ENCODE measurements around the gene ADAM23.

ADAM23 gene

GRCh38 chr2:206408323-206409320 is 34.7 kb upstream of the ADAM23 start:
- Histone ChIP-seq H3K9me3 (ENCODE audit: low read length) (no peaks in the 10 kb centered on the region), H3K4me3 (ENCODE audit: low read depth, low read length, poor library complexity, severe bottlenecking) (no peak overlapping the region), H3K36me3 (ENCODE audit: insufficient read depth, low read length) (no peaks in the 10 kb centered on the region), H3K27ac (ENCODE audit: low read depth, low read length, poor library complexity, severe bottlenecking) (no peak overlapping the region), H2AFZ (ENCODE audit: low read length) (no peak overlapping the region), H3K4me2 (ENCODE audit: low read length) (no peak overlapping the region), H4K20me1 (ENCODE audit: insufficient read depth, low read length) (no peaks in the 10 kb centered on the region), H3F3A (ENCODE audit: insufficient read depth, low read length) (no peaks in the 10 kb centered on the region), H3K9ac (ENCODE audit: low read length) (no peak overlapping the region), H3K27me3 (ENCODE audit: insufficient read depth, low read length) (no peaks in the 10 kb centered on the region), H3K79me2 (ENCODE audit: insufficient read depth, low read length) (no peaks in the 10 kb centered on the region), H3K4me1 (ENCODE audit: insufficient read depth, low read length, severe bottlenecking) (no peaks in the 10 kb centered on the region), H3K9me2 (ENCODE audit: low read depth, low read length) (no peaks in the 10 kb centered on the region)
- no peak for TF ChIP-seq EZH2 (IDR thresholded peaks at IDR 0.05; ENCODE audit: borderline replicate concordance, low read length)

GRCh38 chr2:206410714-206411113 is 32.6 kb upstream of the ADAM23 start:
- no peaks in the 10 kb centered on the region for H3K79me2 ChIP-seq (ENCODE audit: insufficient read depth, low read length)
- H3K4me1 ChIP-seq (ENCODE audit: insufficient read depth, low read length, severe bottlenecking) = no peaks in the 10 kb centered on the region
- no peak overlapping the region for H2AFZ ChIP-seq (ENCODE audit: low read length)
- no peaks in the 10 kb centered on the region for H3F3A ChIP-seq (ENCODE audit: insufficient read depth, low read length)
- no peak overlapping the region for H3K4me2 ChIP-seq (ENCODE audit: low read length)
- H3K36me3 ChIP-seq (ENCODE audit: insufficient read depth, low read length) = no peaks in the 10 kb centered on the region
- H3K9me2 ChIP-seq (ENCODE audit: low read depth, low read length) = no peaks in the 10 kb centered on the region
- TF ChIP-seq EZH2 (IDR thresholded peaks at IDR 0.05; ENCODE audit: borderline replicate concordance, low read length) = no peak
- no peak for TF ChIP-seq CTCF (IDR thresholded peaks at IDR 0.05; ENCODE audit: low read length)
- no peak overlapping the region for H3K4me3 ChIP-seq (ENCODE audit: low read depth, low read length, poor library complexity, severe bottlenecking)
- no peaks in the 10 kb centered on the region for H4K20me1 ChIP-seq (ENCODE audit: insufficient read depth, low read length)
- H3K27me3 ChIP-seq (ENCODE audit: insufficient read depth, low read length) = no peaks in the 10 kb centered on the region
- no peak overlapping the region for H3K9ac ChIP-seq (ENCODE audit: low read length)
- no peak overlapping the region for H3K27ac ChIP-seq (ENCODE audit: low read depth, low read length, poor library complexity, severe bottlenecking)
- no peaks in the 10 kb centered on the region for H3K9me3 ChIP-seq (ENCODE audit: low read length)

GRCh38 chr2:206415618-206416243 is 27.6 kb upstream of the ADAM23 start:
- Histone ChIP-seq H3K9me3 (ENCODE audit: low read length) (no peaks in the 10 kb centered on the region), H3K27me3 (ENCODE audit: insufficient read depth, low read length) (no peaks in the 10 kb centered on the region), H3K36me3 (ENCODE audit: insufficient read depth, low read length) (no peaks in the 10 kb centered on the region), H3K4me3 (ENCODE audit: low read depth, low read length, poor library complexity, severe bottlenecking) (no peak overlapping the region), H3K9ac (ENCODE audit: low read length) (no peak overlapping the region), H3F3A (ENCODE audit: insufficient read depth, low read length) (no peaks in the 10 kb centered on the region), H2AFZ (ENCODE audit: low read length) (no peak overlapping the region), H4K20me1 (ENCODE audit: insufficient read depth, low read length) (no peaks in the 10 kb centered on the region), H3K27ac (ENCODE audit: low read depth, low read length, poor library complexity, severe bottlenecking) (no peak overlapping the region), H3K4me1 (ENCODE audit: insufficient read depth, low read length, severe bottlenecking) (no peaks in the 10 kb centered on the region), H3K79me2 (ENCODE audit: insufficient read depth, low read length) (no peaks in the 10 kb centered on the region), H3K9me2 (ENCODE audit: low read depth, low read length) (no peaks in the 10 kb centered on the region), H3K4me2 (ENCODE audit: low read length) (no peak overlapping the region)
- no peak for TF ChIP-seq EZH2 (IDR thresholded peaks at IDR 0.05; ENCODE audit: borderline replicate concordance, low read length)
- no peak for TF ChIP-seq CTCF (IDR thresholded peaks at IDR 0.05; ENCODE audit: low read length)
